NCI-H446 treated with DMSO at 0.1 percent for 48 hours (cell line): ENCODE results near the gene TIMP3.

Experiments
- DNase-seq: peaks from one replicate; lab custom pipeline; 2025; lab: John Stamatoyannopoulos, UW

Gene TIMP3

DNA sequence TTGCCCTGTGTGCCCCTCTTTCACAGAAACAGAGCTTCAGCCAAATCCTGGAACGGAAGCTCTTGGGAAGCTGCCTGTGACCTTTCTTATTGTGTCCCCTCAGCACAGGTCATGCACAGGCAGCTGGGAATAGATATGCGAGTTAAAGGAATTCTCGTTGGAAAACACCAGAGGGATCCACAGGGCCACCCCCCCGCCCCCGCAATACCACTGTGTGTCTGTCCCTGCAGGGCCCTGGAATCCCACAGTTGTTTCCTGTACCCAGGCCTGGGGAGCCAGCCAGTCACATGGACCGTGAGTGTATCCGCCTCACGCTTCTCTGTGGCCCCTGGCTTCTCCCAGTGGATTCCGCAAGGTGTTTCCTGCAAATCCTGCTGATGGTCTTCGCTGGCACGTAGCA, 29.0 kb downstream of the TIMP3 start:
- no peak for DNase-seq

DNA sequence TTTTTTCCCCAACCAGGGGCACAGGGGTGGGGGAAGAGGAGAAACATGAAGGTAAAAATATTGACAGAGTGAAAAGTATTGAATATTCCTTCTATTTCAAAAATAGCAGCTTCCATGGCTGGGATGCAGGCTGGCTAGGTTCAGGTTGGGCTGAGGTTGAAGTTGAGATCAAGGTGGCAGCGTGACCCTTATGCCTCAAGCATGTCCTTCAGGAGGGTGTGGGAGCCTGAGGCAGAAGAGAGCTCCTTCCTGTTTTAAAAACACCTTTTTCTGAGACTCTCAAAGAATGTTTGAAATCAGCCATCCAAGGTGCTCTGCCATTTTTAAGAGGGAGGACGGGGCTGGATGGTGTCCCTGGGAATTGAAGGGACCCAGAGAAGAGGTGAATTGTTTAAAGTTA, 29.5 kb downstream of the TIMP3 start:
- DNase-seq, result no peak

- DNase-seq, result no peak
Observed at GRCh38 chr22:32831584-32831983, 30.1 kb downstream of the TIMP3 start.

GRCh38 chr22:32832174-32832573, 30.7 kb downstream of the TIMP3 start:
- DNase-seq, result no peak

- DNase-seq, result peak; percentile 0
Observed at GRCh38 chr22:32836280-32837123, 35.0 kb downstream of the TIMP3 start.

DNA sequence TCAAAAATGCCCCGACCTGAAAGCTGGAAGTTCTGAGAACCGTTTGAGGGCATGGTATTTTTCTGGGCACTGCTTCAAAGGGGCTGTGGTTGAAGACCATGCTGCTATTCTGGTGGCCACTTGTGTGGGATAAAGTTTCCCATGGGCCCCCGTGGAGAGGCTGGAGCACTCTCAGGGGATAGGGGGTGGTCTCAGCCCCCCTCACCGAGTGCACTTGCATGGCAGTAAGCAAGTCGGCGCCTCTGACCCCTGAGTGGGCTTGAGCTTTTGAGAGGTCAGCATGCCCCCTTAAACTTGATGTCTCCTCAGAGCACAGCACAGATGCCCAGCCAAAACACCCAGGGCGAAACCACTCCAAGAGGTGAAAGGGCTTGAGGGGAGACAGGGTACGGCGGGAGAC, 35.6 kb downstream of the TIMP3 start:
- no peak for DNase-seq

- no peak for DNase-seq
Observed at GRCh38 chr22:32837803-32838202, 36.3 kb downstream of the TIMP3 start.

- DNase-seq, result no peak
Observed at GRCh38 chr22:32839831-32840584, 38.5 kb downstream of the TIMP3 start.

GRCh38 chr22:32841175-32841574, 39.7 kb downstream of the TIMP3 start:
- DNase-seq, result no peak

DNA sequence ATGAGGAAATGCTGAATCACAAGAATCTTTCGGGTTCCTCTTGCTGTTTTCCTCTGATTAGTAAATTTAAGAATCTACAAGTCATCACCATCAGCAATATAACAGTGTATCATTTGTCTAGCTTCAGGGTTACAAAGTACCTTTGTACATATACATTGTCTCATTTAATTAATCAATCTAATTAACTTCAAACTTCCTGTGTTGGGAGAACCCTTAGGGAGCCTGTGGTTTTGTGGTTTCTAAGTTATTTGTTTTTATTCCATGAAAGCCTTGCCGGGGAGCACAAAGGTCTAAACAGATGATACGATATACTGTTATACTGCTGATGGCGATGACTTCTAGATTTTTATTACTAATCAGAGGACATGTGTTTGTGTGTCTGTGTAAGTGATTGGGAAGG, 41.0 kb downstream of the TIMP3 start:
- no peak for DNase-seq

GRCh38 chr22:32843300-32843699, 41.8 kb downstream of the TIMP3 start:
- no peak for DNase-seq

- DNase-seq, result no peak
Observed at GRCh38 chr22:32844251-32844650, 42.7 kb downstream of the TIMP3 start.

- no peak for DNase-seq
Observed at GRCh38 chr22:32846780-32847491, 45.4 kb downstream of the TIMP3 start.

GRCh38 chr22:32848226-32848625, 46.7 kb downstream of the TIMP3 start:
- DNase-seq, result no peak

DNA sequence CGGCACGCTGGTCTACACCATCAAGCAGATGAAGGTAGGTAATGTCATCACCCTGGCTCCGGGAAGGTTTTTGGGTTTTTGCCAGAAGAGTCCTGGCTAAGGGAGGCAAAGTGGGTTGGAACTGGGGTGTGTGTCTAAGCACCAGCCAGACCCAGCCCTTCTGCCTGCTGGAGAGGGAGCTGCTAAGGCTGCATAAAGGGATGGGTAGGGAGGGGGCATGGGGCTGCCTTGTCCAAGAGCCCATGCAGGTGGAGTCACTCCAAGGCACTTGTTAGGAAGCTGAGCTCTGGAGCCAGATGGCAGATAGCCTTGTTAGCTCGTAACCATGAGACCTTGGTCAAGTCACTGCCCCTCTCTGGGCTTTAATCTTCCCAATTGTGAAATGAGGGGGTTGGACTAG, 48.0 kb downstream of the TIMP3 start:
- no peak for DNase-seq

DNA sequence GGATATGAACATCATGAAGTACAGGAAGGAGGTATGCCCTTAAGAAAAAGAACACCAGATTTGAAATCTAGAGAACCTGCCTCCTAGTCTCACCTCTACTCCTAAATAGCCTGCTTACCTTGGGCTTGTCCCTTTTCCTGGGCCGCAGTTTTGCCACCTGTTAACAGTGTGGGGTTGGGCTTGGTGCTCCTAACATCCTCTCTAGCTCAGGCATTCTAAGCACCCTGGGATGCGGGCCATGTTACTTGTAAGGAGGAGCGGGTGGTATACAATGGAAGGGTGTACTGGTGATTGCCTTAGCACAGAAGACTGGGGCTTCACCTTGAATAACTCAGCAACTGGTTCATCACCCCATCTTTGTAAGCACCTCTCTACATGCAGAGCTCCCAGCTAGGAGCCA, 48.7 kb downstream of the TIMP3 start:
- DNase-seq, result no peak

GRCh38 chr22:32850591-32851517, 49.3 kb downstream of the TIMP3 start:
- no peak for DNase-seq

- no peak for DNase-seq
Observed at GRCh38 chr22:32852395-32853251, 51.1 kb downstream of the TIMP3 start.

- no peak for DNase-seq
Observed at GRCh38 chr22:32853662-32854061, 52.2 kb downstream of the TIMP3 start.

DNA sequence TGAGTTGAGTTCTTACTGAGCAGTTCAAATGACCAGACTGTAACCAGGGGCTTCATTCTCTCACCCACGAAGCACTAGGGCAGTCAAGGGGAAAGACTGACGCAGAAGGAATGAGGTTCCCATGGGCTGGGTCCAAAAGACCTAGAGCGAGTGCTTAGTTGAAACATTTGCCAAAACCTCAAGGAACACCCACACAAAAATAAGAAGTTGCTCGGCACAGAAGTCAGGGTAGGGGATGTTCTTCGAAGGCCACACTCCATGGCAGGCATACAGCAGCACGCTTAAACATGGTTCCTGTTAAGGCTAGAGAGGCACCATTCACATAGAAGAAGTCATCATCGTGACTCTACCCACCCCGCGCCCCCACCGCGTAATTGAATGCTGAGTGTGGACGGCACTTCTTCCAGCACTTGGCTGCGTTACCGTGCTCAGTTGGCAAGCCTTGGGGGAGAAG, 52.9 kb downstream of the TIMP3 start:
- DNase-seq, result no peak
